Stimulated activated CD8-positive, alpha-beta memory T cell treated with anti-CD3 and anti-CD28 coated beads, Interleukin-2, amount 100 ng/mL, for 48 hours (primary cell): ENCODE measurements around the gene HOXB8.
A peak's percentile ranks its signal among the peaks of the same experiment; 100 is the strongest.

Experiments used
- DNase-seq, 2 donors: peaks; one replicate each; pipeline ENCODE4 v3.0.0-alpha.2; 2020; ENCODE audit warnings: low read depth in 2 of 2

The HOXB8 gene

DNA sequence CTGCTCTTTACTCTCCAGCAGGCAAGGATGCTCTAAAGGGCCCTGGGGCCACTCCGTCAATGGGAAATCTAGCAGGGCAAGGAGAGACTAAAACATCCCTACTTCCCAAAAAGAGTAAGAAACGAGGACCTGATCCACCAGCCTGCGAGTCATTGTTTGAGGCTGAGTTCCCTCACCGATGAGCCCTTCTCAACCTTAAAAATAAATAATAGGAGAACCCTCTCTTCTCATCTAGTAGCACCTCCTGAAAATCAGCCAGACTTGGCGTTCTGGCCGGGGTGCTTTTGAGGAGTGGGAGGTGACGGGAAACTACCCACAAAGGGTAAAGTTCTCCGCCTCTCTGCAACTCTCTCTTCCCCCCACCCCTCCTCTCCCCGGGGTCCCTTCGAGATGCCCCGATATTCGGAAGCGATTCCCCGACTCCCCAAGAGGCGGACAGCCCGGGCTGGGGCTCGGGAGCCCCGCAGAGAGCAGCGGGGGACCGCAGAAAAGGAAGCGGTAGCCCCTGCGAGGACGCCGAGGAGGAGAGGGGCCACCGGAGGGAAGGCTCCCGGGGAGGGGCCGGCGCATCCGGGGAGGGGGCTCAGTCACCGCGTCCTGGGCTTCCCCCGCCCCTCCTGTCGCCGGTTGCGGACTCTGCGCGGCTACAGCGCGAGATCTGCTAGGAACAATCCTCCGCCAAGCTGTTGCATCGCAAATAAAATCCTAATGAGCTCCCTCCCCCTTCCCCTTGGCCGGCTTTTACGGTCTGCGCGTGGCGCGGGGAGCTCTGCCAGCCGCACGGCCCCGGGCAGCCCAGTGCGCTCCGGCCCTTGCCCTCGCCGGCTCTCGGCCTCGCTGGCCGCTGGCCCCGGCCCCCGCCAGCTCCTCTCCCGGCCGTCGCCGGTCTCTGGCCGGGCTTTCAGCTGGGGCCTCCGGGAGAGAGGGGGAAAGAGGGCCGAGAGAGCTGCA is 9.7 kb upstream of the HOXB8 start:
- no peak for DNase-seq

DNA sequence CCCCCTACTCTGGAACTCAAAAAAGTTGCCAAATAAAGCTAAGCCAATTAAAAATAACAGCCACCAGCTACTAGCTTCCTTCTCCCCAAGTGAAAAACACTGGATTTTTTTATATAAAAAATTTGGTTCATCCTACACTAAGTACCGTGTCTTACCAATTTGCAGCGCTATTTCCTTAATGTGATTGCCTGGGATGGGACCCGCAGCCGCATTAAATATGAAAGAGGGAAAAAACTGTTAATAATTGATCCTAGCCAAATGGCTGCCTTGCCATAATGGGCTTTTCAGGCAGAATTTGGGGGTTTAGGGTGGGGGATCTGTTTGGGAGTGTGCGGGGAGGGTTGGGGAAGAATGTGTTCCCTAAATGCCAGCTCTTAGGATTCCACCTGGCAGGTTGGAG is 9.0 kb upstream of the HOXB8 start:
- DNase-seq = no peak

DNA sequence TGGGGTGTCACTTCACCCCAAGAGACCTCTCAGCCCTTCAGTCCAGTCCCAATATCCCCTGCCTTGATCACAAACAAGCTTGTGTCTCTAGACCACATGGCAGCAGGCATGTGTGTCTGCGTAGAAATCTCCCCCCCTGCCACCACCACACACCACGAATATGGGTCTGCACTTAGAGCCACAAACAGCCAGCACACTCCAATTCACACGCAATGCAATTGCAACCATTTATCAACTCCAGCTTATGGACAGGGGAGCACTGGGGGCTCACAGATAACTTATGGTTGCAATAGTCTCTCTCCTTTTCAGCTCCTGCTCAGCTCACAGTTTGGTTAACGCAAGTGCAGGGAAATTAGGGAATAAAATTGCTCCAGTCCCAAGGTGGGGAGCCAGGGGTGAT is 8.5 kb upstream of the HOXB8 start:
- no peak for DNase-seq

DNA sequence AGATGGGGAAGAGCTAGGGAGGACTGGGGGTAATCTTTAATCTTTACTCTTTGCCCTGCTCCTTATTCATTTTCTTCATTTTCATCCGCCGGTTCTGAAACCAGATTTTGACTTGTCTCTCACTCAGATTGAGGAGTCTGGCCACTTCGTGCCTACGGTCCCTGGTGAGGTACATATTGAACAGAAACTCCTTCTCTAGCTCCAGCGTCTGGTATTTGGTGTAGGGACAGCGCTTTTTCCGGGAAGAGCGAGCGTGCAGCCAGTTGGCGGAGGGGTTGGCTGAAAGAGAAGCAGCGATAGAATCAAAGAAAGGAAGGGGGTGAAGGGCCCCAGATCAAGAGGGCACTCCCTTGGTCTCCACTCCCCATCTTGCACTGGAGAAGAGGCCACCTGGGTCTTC is 7.8 kb upstream of the HOXB8 start:
- no peak for DNase-seq

DNA sequence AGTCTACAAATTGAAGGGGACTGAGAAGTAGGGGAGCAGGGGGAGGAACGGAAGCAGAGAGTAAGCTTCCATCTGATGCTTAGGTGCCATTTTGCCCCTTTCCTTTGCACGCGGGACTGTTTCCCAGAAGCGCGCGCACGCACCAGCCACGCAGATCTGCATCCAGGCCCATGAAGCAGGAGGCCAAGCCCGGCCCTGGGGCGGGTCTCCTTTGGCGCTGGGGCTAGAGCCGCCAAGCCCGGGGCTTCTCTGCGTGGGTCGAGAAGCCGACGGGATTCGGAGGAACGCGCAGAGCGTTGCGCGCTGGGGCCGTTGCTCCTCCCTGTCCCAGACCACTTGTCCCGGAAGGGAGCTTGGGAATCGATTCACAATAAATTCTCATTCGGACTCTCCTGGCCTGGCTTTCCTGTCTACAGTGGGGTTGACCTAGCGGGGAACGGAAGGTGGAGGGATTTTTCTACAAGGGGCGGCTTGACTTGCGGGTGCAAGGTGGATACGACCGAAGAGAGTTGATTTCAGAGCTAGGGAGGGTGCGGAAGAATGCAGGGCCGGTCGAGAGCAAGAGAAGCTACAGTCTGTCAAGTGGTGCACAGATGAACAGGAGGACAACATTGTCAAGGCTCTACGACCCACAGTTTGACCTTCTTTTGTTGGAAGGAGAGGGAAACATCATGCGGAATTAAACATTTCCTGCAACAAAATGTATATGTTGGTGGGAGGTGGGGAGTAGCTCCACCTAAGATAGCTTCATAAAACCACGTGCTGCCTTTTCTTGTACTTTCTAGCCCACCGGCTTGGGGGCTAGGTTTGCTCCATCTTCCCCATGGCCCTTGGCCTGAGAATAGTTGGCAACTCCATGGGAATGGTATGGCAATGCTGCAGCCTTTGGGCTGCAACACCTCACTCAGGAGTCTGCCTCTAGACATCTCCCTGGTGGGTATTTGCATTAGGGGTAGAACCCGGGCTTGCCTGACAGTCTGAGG is 6.6 kb upstream of the HOXB8 start:
- no peak for DNase-seq

DNA sequence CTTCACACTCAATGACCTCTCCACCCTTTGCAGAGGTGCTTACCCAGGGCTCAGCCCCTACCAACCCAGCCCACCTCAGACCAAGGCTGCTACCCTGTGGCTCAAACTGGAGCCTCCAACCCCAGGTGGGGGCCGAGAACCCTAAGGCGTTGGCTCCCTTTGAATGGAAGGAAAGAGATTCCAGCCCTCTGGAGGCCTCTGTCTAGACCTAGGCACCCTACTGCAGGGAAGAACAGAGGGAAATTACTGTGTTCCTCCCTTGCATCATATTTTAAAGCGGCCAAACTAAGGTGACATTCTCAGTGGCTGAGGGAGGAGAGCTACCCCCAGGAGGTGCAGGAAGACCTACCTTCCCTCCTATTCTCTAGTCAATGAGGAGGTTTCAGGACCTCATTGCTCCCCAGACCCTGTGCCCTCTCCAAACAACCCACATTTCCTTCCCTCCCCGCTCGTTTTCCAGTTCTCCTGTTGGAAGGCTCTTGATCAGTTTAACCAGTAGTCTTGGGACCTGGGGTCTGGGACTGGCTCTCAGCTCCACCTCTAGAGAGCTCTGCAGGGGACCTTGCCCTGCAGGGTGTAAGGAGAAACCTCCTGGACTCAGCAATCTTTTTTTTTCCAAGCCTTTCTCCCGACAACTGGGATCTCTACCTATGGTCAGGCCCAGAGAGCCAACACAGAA is 5.5 kb upstream of the HOXB8 start:
- no peak for DNase-seq

DNA sequence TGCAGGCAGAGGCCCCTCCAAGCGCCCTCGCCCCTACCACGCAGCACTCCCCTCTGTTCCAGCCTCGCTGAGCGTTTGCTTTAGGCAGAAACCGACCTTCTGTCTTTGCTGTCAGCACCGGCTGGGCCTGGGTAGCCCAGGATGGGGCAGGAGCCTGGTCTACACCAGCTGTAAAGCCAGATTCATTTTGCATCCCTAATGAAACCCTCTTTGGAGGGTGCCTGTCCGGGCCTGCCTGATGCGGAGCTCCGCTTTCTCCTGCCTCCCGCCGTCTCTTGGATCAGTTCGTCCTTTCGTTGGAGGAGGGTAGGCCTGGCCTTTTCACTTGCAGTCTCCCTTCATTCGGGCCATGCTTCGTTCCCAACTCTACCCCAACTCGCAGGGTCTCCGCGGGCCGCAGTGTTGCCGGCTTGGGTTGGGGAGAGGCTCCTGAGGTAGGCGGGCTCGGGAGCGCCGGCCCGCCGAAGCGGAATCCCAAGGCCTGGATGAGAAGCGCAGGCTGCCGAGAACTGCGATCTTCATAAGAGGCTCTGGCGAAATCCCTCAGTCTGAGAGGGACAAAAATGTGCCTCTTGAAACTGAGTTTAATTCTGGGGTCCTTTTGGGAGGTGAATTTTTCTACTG is 4.8 kb upstream of the HOXB8 start:
- DNase-seq = no peak

DNA sequence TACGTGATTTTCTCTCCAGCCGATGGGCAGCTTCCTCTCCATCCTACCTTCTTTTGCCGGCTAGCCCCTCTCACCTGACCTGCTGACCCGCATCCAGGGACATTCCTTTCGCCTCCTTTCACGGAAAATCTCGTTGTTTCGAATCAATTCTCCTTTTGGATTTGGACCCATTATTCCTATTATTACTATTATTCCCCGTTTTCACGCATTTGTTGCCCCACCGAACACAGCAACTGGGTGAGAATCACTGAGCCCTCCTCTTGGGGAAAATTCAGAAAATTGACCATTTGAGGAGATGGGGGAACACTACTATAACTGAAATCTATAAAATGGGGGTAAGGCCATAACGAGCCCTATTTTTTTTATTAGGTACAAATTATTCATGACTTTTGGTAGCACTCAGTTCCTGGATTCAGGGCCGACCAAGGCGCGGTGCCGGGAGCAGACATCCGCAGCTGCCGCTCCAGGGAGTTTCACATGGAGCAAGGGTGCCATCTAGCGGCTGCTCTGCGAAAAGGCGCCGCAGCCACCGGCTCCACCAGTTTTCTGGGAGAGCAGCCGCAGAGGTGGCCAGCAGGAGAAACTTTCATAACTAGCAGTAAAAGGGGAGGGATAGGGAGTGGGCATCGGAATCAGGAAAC is 3.3 kb upstream of the HOXB8 start:
- DNase-seq = peak; percentile 68 to 75

DNA sequence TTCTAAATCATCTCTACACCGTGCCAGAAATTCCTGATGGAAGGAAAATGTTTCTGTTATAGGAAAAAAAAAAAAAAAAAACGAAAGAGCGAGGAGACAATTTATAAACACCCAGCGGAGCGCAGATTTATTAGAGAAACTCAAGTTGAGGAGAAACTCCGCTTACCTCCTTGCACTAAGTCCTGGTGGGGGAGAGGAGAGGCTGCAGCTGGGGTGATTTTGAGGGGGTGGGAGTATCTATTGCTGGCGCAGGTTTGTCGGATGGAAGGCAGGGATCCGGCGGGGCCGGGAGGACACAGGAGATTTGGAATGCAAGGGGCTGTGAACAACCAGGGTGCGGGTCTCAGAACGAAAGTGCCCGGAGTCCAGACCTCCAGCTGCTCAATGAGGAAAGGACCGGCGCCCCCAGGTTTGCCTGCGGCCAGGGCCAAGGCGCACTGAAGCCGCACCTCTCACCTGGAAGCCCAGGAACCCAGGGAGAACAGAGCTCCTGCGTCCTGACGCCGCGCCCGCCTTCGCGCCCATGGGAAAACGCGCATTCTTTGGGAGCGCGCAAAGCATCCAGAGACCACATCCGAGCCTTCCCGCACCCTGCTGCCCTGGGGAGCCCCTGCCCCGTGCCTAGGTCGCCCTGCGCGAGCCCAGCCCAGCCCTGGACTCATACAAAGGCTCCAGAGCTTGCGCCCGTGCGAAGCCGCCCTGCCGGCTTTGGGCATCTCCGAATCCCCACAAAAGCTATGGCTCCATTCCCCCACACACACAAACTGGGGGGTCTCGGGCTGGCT is 2.6 kb upstream of the HOXB8 start:
- DNase-seq = no peak

DNA sequence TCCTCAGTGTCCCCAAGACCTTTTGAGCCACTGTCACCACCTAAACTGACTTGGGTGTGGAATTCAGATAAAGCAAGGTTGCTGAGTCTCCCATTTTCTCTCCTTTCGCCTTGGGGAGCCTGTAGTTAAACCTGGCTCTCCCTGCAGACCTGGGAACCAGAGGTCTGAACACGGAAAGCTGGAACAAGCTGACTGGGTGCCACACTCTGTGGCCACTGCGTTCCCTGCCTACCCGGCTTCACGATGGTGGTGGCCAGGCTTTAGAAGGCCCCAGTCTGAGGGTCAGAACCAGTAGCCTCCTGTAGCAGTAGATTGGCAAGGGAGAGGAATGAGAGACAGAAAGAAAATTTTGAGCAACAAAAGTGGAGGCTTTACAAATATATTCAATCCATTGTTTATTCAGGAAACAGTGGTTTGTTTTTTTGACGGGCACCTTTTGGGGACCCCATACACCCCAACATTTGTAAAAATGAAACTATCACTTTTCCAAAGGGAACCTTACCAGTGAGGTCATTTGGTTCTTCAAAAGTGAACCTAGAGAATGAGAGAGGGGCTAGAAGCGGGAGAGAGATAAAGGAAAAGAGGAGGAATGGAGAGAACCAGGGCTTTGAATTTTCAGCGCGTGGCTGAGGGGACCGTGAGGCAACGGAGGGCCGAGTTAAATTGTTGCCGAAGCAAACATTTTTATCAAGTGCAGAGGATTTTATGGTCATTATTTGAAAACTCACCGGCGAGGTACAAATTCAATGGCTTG is 1.8 kb upstream of the HOXB8 start:
- no peak for DNase-seq

DNA sequence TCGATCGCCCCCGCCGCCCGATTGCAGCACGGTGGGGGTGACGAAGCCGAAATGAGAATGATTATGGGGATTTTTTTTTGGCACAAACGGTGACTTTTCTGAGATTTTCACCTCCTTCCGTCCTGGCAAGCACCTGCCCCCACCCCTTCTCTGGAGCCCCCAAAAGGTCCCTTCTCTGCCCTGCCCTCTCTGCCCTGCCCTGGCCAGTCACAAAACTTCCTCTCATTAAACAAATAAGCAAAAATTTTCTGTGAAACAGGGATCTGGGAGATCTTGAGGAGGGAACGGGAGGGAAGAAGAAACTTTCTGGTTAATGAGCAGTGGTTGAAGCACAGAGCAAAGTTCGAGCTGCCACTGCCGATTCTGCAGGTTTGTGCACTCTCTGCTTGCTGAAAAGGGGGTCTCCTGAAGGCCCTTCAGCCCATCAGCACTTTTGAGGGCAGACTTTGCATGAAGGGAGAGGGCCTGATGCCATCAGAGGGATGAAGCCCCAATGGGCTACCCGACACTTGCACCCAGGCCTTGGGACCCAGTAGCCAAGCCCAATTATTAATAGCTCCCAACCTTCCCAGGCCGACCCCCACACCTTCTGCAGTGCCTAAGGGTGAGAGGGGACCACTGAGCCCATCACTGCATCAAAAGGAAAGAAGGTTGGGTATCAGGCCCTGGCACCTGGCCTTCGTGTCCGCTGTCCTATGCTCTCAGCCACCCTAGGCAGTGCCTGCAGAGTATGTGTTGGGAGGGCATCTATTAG is 1.0 kb upstream of the HOXB8 start:
- no peak for DNase-seq

DNA sequence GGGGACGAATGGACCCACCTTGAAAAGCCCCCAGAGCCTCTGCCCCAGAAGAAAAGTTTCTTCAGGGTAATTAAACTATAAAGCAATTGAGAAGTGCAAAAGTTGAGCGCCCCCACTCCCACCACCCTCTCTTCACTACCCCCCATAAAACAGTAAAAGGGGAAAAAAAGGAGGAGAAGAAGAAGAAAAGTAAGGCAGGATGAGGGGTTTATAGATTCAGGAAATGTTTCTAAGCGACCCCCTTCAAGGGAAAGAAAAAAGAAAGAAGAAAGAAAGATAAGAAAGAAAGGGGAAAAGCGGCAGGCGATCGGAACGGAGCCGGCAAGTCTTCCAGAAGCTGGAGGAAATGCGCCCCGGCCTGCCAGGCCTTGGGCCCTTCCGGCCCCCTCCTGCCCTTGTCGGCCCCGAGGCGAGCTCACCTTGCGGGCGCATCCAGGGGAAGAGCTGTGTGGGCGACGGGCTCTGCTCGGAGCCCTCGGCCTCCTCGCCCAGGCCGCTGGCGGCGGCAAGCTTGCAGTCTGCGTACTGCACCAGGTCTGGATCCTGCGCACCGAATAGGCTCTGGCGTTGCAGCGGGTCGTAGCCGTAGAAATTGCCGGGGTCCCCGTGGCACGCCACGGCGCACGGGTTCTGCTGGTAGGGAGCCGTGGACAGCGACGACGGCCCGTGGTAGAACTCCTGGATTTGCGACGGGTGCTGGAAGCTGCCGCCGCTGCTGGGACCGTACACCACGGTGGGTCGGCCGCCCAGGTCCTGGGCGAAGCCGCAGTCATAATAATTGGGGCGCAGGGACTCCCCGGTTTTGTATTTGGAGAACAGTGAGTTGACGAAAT is 1.0 kb downstream of the HOXB8 start:
- DNase-seq = no peak

DNA sequence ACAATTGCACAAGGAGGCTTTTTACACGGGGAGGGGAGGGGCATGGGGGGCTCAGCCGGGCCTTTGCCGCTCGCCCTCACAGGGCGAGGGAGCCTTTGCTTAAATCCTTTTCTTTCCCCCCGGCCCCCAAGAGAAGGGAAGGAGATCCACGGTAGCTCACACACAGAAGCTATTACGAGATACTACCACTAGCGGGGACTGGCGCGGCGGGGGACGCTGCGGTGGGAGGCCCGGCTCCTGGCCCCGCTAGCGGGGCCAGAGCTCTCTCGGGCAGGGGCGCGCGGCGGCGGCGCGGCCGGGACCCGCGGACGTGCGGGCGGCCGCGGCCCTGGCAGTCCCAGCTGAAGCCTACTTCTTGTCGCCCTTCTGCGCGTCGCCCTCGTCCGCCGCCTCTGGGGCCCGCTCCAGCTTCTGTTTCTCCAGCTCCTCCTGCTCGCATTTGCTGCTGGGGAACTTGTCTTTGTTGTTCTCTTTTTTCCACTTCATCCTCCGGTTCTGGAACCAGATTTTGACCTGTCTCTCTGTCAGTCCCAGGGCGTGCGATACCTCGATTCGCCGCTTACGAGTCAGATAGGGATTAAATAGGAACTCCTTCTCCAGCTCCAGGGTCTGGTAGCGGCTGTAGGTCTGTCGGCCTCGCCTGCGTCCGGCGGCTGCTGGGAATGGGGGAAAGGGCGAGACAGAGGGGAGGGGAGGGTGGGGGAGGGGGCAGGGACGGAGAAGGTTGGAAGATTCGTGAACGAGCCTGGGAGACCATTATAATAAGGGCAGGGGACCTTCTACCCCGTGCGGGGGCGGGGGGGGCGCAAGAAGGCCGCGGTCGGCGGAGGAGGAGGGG is 2.0 kb downstream of the HOXB8 start:
- no peak for DNase-seq

DNA sequence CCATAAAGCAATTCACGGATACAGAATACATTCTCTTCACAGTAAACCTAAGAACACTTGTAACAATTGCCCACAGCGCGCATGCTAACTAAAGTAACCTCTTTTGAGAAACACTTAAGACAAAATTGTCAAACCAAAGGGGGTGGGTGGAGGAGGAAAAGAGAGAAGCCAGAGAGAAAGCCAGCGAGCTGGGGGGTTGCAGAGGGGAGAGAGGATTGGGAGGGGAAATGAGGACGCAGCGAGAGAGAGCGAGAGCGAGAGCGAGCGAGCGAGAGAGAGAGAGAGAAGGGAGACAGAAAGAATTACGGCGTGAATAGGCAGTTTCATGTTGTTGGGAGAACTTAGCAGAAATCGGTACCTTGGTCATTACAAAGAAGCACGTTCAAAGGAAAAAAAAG is 2.6 kb downstream of the HOXB8 start:
- DNase-seq = no peak

DNA sequence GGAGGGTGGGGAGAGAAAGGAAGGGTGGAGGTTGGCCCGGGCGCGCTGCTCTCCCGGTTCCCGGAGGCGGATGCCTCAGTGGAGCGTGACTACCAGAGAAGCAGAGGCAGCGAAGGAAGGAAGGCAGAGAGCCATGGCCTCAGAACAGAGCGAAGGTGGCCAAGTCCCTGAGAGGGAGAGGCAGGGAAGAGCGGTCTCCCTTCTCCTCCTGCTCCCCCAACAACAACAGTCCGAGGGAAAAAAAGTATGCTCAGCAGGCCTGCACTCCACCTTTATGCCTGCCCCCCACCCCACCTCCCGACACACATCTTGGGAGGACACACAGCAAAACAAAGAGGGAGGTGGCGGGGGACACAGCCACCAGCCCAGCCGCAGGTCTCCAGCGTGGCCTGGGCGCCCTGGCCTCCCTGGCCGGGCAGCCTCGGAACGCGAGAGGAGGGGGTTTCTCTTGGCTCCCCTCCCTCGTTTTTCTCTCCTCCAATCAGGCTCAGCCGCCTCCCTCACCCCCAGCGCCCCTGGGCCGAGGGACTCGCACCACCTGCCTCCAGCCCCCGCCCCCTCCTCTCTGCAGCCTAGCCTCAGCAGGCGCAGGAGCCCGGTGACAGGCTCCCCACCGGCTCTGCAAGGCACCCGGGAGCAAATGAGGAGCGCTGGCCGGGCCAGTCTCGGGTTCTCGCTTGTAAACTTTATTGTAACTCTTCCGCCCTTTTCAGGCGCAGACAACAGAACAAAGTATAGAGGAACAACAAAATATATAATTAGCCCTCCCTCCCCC is 3.2 kb downstream of the HOXB8 start:
- DNase-seq = no peak

DNA sequence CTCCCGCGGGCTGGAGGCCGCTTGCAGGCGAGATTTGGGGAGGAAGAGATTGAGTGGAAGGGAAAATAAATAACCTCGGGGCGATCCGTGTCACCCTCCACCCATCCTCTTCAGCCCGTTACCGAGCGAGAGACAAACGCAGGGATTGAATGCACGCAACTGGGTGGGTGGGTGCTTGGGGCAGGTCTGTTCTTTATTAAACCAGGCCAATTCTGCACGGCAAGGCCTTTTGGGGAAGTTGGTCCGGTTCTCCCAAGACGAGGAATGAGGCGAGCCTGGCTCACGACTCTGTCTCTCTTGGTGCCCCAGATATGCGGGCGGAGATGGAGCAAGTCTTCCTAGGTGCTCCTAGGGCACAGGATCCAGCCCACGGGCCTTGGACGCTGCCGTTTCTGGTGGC is 3.9 kb downstream of the HOXB8 start:
- no peak for DNase-seq
